ENCODE results near the gene NTRK1. TPM values are rescaled to one million over a fixed set of nuclear protein-coding genes. Genes with fewer than 3 reads are reported as not detected.
A peak's percentile ranks its signal among the peaks of the same experiment; 100 is the strongest.

The NTRK1 gene
- polyA plus RNA-seq, 12 donors = 0.20 to 1.0 (median 0.49) TPM; not detected in 2

DNA sequence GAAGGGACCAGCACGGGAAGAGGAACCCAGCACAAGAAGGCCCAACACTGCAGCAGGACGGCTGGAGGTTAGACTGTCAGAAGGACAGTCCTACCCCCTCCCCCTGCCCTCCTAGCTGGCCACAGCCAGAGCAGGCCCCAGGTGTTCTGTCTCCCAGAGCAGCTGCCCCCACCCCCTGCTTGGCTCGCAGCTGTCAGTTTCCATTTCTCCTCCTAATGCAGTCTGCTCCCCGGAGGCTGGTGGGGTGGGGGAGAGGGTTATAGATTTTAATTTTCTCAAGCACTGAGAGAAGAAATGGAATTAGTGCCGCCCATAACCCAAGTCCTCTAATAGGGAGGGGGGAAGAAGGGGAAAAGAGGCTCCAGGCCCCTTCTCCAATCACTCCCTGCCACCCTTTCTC, 19.8 kb downstream of the NTRK1 start:
- DNase-seq = no peak

DNA sequence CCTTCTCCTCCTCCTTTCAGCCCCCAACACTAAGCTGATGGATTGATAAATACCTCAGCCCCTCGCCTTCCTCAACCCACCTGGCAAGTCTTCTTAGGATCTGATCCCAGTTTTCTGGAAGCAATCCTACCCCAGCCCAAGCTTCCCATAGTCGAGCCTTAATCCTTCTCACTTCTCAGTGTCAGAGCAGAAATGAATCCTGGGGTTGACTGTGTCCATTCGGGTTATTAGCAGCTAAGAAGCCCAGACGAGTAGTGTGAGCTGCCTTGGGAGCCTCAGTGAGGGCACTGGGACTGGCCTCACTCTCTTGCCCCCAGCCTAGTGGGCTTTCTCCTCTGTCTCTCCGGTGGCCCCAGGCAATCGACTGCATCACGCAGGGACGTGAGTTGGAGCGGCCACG, 20.4 kb downstream of the NTRK1 start:
- DNase-seq = no peak

DNA sequence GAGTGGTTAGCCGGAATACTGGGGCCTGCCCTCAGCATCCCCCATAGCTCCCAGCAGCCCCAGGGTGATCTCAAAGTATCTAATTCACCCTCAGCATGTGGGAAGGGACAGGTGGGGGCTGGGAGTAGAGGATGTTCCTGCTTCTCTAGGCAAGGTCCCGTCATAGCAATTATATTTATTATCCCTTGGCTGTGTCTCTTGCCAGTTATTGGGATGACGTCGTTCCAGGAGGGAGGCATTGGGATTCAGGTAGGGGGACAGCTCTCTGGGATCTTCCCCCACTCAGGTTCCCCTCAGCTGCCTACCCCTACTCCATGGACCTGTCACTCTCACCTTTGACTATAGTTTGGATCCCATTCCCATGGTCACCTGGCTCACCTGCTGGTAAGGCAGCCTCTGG, 21.0 kb downstream of the NTRK1 start:
- no peak for DNase-seq

DNA sequence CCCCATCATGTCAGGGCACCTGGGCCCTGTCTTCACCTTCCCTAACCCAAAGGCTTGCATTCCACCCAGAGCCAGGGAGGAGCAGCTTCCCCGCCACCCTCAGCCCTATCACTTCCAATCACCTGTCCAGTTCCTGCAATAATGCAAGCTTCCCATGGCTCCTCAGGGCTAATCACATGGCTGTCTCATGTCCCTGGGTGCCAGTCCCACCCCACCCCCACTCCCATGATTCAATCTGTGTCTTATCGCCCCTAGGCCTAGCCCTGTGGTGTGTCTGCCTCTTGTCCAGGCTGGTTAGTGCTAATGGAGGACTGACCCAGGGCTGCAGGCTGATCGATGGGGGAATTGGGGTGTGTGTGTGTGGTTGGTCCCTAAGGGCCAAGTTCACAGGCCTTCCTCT, 21.9 kb downstream of the NTRK1 start:
- no peak for DNase-seq

DNA sequence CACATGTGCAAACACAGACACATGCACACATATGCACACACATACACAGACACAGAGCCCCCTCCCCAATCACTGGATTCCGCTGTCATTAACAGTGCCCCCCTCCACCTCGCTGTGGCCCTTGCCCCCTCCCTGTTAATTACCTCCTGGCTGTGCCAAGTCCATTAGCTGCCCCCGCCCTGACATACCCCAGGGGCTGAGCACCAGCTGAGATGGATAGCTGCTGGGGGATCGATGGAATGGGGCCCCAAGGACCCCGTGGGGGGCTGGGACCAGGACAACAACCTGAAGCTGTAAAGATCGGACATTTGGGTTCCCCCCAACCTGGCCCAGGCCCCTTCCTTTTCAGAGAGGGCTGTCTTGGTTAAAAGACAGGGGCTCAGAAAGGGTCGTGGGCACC, 23.3 kb downstream of the NTRK1 start:
- no peak for DNase-seq

DNA sequence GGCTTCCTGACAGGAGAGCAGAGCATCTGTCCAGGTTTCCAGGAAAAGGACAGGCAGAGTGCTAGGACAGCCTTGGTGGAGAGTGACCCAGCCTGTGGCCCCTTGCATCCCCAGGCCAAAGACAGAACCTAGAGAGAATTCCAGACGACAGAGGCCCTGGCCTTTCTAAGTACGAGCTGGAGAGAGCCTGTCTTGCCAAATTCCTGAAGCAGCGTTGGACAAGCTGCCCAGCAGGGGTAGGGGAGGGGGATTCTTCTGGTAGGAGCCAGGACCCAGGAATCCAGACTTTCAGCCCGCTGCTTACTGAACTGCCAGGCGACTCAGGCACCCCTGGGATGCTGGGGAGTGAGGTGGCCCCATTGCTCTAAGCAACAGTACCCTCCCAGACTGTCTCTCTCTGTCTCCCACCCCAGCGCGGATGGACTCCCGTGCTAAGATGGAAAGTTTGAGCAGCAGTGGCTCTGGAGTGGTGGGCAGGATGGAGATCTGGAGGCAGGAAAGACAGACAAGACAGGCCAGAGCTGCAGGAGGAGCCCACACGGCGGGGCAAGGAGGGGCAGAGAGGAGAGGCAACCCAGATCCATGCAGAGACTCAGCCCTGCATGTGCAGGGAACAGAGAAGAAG, 24.0 kb downstream of the NTRK1 start:
- DNase-seq = no peak

DNA sequence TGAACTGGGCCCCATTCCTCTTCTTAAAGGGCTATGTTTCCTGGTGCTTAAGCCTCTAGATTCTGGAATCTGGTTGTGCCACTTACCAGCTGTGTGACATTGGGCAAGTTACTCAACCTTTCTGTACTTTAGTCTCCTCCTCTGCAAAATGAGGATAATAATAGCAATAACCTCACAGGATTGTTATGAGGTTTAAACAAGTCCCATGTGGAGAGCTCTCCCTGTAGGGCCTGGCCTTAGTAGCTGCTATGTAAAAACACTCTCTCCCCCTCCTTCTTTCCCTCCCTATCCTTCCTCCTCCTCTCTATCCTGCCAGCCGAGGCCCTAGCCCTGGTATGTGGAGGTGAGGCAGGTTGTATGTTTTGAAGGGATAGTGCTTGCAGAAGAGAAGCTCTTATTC, 24.6 kb downstream of the NTRK1 start:
- DNase-seq = no peak

DNA sequence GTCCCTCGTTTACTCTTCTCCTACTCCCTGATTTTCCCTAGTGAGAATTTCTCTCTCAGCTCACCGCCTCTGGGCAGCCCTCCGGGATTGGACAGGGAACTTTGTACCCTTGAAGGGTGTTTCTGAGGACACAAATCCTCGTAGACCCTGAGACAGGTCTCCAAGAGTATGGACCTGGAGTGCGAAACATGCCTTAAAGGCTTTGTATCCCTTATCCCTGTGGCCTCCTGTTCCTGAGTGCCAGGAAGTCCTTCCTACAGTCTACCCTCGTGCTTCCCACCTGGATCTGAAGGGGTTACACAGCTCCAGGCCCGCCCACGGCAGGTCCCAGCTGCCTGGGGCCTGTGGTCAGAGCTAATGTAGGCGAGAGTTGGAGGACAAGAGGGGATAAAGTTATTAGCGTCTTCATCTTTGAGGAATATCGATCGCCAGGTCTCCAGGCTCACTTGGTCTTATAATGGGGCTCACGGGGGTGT, 25.3 kb downstream of the NTRK1 start:
- no peak for DNase-seq

DNA sequence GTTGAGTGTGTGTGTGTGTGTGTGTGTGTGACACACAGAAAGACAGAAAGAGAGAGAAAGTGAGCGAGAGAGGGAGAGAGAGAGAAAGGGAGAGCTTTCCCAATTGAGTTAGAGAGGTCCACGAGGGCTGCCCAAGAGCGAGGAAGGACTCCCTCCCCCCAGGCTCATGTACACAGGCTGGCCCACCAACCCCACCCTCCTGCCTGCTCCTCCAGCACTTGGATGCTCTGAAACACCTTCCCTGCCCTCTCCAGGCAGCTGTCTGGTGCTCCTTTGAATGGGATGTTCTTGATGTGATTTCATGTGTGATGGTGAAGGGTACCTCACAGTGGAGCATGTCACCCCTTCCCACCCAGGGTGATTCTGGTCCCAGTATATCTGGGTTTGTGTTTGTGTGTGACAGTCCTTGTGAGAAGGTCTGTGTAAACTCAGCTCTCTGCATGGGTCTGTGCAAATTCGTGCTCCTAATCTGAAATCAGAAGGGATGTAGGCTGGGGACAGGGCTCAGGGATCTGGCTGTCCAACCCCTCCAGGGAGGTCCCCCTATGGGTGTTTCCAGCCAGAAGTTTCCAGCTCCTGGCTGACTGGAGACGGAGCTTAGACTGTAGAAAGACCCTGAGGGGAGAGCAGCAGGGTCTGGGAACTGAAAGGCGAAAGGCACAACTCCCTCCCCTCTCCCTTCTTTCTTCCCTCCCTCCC, 26.1 kb downstream of the NTRK1 start:
- no peak for DNase-seq

DNA sequence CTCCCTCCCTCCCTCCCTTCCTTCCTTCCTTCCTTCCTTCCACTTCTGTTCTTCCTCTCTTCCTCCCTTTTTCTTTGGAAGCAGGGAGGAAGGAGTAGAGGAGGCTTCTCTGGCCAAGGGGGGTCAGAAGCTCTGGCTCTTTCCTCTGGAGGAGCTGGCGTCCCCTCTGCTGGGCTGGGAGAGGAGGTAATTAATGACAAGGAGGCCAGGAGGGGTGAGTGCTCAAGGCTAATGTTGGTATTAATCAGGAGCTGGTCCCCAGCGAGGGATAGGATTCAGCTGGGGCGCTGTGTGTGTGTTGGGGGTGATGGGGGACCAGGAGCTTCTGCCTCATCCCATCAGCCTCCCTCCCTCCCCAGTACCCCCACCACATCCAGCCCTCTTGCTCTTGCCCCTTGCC, 26.7 kb downstream of the NTRK1 start:
- no peak for DNase-seq

DNA sequence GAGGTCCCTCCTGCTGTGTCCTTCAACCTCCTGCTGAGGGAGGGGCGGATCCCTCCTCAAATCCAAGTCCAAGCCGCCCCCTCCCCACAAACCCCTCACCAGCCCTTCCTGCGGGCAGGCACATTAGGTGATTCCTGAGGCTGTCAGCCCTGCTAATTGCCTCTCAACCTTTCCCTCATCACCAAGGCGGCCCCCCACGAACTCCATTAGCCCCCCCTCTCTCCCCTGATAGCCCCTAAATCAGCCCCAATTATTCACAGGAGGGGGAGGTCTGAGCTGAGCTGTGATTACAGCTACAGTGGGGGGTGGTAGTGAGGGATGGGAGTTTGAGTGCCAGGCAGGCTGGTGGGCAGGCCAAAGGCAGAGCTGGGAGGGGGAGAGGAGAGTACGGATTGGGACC, 27.1 kb downstream of the NTRK1 start:
- DNase-seq = no peak

DNA sequence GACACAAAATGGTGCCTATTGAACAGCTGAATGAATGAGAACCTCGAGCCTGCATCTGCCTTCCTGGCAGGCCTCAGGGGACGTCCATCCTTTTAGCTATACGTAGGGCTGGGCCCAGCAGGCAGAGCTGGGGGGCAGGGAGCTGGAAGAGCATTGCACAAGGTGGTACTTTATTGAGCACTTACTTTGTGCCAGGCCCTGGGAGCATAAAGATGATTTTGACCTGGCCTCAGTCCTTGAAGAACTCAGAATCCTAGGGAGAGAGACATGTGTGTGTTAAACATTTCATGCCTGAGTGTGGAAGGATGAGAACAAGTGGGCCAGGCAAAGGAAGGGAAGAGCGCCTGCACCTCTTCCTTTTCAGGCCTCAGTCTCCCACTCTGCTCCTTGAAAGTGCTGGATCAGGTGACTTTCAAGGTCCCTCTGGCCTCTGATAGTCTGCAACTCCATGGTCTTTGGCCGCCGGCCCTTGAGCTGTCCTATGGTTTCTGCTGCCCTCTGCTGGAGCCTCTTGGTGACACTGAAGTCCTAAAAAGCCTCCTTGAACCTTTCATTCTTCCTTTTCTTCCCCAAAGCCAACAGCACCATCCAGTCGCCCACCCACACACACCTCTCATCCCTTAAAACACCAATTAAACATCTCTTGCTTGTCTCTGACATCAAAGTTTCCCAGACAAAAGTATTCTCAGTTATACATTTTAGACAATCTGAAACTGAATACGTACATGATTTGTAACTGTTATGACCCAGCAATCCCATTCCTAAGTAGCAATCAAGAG, 29.3 kb downstream of the NTRK1 start:
- DNase-seq = peak; percentile 88

DNA sequence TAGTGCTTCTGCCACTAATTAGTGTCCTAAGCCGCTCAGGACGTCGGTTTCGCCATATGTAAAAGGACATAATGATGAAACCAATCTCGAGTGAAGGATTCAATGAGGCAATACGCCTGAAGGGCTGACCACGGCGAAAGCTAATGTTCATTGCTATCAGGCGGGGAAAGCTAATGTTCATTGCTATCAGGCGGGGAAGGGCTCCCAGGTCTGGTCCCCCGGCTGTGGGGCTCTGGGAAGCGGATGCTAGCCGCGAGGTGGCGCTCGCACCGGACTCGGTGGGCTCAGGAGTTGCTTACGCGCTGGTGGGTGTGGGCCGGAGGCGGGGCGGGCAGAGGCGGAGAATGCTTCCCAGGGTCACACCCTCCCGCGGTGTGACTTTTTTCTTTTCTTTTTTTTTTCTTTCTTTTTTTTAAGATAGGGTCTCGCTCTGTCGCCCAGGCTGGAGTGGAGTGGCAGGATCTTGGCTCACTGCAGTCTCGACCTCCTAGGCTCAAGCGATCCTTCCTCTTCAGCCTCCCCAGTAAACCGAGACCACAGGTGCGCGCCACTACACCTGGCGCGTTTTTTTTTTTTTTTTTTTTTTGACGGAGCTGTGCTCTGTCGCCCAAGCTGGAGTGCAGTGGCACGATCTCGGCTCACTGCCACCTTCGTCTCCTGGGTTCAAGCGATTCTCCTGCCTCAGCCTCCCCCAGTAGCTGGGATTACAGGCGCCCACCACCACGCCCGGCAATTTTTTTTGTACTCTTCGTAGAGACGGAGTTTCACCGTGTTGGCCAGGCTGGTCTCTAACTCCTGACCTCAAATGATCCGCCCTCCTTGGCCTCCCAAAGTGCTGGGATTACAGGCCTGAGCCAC, 31.8 kb downstream of the NTRK1 start:
- DNase-seq = peak; percentile 92

DNA sequence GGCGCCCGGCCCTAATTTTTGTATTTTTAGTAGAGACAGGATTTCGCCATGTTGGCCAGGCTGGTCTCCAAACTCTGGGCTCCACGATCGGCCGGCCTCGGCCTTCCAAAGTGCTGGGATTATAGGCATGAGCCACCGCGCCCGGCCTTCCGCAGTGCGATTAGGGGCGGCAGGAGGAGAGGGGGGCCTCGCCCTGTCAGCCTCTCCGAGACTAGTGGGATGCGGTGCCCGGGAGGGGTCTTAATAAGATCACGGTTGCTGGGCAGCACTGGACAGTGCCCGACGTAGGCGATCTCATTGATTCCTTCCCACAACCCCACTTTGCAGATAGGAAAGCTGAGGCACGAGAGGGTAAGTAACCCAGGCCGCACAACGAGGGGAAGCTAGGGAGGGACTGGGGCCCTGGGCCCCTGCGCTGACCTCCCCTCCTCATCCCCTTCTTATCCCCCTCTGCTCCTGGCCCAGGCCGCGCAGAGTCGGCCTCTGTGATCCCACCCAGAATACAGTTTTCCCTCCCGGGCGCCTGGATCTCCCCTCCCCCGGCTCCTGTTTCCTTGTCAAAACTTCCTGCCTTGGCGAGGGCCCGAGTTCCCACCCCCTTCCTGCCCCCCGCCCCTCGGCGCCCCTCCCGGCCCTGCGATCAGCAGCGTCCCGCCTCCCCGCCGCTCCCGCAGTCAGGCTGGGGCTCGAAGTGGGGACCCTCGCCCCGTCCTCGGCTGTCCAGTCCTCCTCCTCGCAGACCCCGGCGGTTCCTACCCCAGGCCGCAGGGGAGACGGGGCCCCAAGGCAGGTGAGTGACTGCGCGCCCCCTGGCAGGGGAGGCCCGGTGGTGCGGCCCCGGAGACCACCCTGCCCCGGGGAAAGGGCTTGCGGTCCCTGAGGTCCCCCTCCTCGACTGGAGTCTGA, 32.6 kb downstream of the NTRK1 start, which contains the start of gene PEAR1:
PEAR1 (plus strand) TSS at position 671 of the 906 bp plus-strand sequence. CDS start 10,209 bp downstream, outside the sequence.
- peak; percentile 71 for DNase-seq

DNA sequence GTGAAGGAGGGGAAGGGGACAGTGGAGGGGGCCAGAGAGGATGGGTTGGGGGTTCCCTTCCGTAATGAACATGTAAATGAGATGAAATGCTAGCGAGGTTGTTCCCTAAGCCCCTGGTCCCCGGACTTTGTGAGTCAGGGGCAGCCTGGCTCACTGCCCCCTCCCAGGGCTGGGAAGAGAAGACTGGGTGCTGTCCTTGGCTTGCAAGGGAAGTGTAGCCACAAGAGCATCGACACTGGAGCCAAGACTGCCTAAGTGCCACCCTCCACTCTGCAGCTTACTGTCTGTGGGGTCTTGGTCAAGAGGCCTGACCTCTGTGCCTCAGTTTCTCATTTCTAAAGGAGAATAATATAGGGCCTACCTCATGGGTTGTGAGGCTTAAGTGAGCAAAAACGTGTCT, 33.3 kb downstream of the NTRK1 start:
- no peak for DNase-seq

DNA sequence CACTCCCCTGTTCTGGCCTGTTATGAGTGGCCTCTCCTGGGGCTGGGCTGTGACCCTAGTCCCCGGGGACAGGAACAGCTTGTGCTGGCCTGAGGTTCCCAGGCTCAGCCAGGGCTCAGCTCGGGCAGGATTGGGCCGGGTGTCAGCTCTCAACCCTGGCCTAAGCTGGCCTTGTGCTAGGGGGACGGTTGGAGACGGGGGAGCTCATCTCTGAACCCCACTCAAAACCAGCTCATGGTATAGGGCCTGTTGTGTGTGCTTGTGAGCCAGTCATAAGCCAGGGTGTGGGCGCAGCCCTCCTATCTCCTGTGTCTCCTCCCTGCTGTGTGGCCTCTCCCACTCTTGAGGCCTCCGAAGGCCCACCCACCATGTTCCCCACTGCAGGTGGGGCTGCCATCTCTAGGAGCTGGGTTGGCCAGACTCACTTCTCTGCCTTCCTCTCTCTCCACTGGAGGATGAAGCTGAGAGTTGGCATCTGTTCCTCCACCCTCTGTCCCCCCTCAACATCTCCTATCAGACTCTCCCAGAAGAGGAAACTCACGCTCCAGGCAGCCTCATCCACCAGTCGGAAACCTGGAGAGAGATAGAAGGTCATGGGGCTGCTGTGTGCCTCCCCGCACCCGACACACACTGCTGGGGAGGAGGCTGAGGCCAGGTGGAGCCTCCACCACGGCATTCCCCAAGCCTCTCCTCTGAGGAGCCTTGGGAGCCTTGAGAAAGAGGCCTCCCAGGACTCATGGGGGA, 34.2 kb downstream of the NTRK1 start:
- no peak for DNase-seq

DNA sequence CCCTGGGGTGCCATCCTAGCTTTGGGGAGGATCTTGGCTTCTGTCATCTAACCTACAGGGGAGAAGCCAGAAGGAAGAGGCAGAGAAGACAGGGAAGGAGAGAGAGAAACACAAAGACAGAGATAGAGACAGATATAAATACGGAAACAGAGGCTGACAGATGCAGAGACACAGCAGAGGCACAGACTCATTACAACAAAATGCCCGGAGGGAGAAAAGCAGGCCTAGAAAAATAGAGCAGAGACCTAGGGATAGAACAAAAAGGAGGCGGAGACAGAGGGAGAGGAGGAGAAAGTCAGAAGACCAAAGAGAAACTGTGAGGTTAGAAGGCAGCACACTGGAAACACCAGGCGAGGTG, 34.8 kb downstream of the NTRK1 start:
- DNase-seq = no peak

DNA sequence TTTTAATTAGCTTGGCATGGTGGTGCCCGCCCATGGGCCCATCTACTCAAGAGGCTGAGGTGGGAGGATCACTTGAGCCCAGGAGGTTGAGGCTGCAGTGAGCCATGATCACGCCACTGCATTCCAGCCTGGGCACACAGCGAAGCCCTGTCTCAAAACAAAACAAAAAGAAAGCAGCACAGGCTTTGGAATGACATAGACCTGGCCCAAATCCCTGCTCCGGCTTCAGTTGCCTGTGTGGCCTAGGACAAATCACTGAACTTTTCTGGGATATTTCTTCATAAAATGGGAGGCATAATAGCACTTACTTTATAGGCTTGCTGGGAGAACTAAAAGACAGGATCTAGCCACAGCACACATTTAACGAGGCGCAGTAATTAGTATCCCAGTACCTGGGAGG, 35.3 kb downstream of the NTRK1 start:
- no peak for DNase-seq

DNA sequence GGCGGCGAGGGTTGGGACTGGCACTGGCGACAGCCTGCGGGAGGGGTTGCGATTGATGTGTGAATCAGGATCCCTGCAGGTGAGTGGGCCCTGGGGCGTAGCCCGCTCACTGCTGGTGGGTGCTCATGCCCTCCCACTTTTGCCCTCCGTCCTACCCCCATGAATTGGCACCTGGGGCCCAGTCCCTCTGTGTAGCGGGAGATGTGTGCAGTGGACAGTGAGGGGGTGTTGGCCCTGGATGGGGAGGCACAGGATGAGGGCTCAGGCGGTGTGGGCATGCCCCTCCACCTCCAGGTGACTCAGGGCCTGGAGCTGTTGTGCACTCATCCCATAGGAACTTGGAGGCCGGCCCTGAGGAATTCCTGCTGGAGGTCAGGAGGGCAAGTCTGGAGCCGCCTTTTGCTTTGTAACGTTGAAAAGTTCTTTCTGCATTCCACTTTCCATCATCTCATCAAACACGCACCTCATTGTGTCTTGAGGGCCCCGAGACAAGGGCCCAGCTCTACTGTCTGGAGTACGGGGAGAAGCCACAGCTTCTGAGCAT, 35.9 kb downstream of the NTRK1 start:
- no peak for DNase-seq
